Panc1 (cell line): ENCODE data around the gene ARHGEF5. TPM values are rescaled to one million over a fixed set of nuclear protein-coding genes. Genes with fewer than 3 reads are reported as not detected.

Experiments
- ATAC-seq: fragments of 200-7000 bp; cut with Tn5 transposase; 2 replicates; pipeline ENCODE4 v1.9.1; 2020; ENCODE audit warnings: mild to moderate bottlenecking, moderate library complexity
- BruUV-seq: library from RNA; stranded (reverse); fragments of 400-500 nt; replicated peaks from 2 replicates; lab custom pipeline; 2021; lab: Mats Ljungman, UMichigan
- CTCF ChIA-PET: fragments of 300-600 bp; sonication (Branson Sonifier 250); formaldehyde crosslinking; loops from one replicate; lab custom pipeline; 2022; ENCODE audit warnings: antibody characterized with exemption; lab: Charles Lee
- POLR2A ChIA-PET: fragments of 300-600 bp; sonication (Branson Sonifier 250); formaldehyde crosslinking; loops from one replicate; lab custom pipeline; 2022; ENCODE audit warnings: antibody characterized with exemption; lab: Charles Lee
- DNase-seq: peaks from one replicate; pipeline ENCODE4 v3.0.0-alpha.2; 2010; ENCODE audit warnings: low read depth, low spot score
- H3K27ac ChIP-seq: 2 replicates; pipeline ENCODE4 v1.5.1; 2011; ENCODE audit warnings: mild to moderate bottlenecking, low read length, inconsistent platforms
- H3K27me3 ChIP-seq: fragments of 200-500 bp; sonication (Bioruptor generic); 2 replicates; pipeline ENCODE4 v1.6.0; 2014; ENCODE audit warnings: low read length, inconsistent platforms; ENCODE audit not compliant: control insufficient read depth, insufficient read depth
- H3K36me3 ChIP-seq: fragments of 200-500 bp; sonication (Bioruptor generic); 2 replicates; pipeline ENCODE4 v1.5.1; 2014; ENCODE audit warnings: inconsistent platforms, mild to moderate bottlenecking, low read length, moderate library complexity; ENCODE audit not compliant: control insufficient read depth, insufficient read depth
- H3K4me1 ChIP-seq: 2 replicates; pipeline ENCODE4 v1.5.1; 2011; ENCODE audit warnings: inconsistent platforms, mild to moderate bottlenecking, low read length, moderate library complexity; ENCODE audit not compliant: control insufficient read depth, insufficient read depth
- H3K4me3 ChIP-seq, 2 experiments: 2 replicates each; pipeline ENCODE4 v1.5.1; 2011 to 2012; ENCODE audit warnings: low read depth in 2 of 2, low read length in 2 of 2, mild to moderate bottlenecking in 2 of 2, inconsistent platforms in 1 of 2, moderate library complexity in 1 of 2
- H3K9me3 ChIP-seq: fragments of 200-500 bp; sonication (Bioruptor generic); 2 replicates; pipeline ENCODE4 v1.5.1; 2014; ENCODE audit warnings: low read depth, mild to moderate bottlenecking, inconsistent platforms, low read length, moderate library complexity; ENCODE audit not compliant: control insufficient read depth, insufficient read depth
- POLR2AphosphoS5 ChIP-seq: IDR thresholded peaks from 2 replicates; pipeline ENCODE4 v1.6.1; 2012; ENCODE audit warnings: mild to moderate bottlenecking, low read depth, low read length, moderate library complexity
- SIN3A ChIP-seq: IDR thresholded peaks from 2 replicates; pipeline ENCODE4 v1.6.1; 2012; ENCODE audit warnings: low read depth, mild to moderate bottlenecking, low read length, moderate library complexity, borderline replicate concordance; ENCODE audit not compliant: insufficient read depth
- TCF7L2 ChIP-seq: IDR thresholded peaks from 2 replicates; pipeline ENCODE4 v1.6.1; 2011; ENCODE audit warnings: mild to moderate bottlenecking, low read depth, low read length, inconsistent platforms
- in situ Hi-C: cut with HindIII; loops from 2 replicates; pipeline ENCODE4 v1.10.0; 2016; ENCODE audit warnings: low sequenced_read_pairs, low pct_unique_long_range_greater_than_20kb
- intact Hi-C: fragments of 100-400 bp; cut with micrococcal nuclease; formaldehyde crosslinking; loops from one replicate; pipeline ENCODE4 v1.10.0; 2022; ENCODE audit not compliant: unreplicated experiment
- total RNA-seq: library from RNA; stranded (reverse); gene quantifications from one replicate; pipeline ENCODE4 v1.2.1, GENCODE V29; 2021; ENCODE audit not compliant: unreplicated experiment
- TF ChIP-seq, protein P1 (sequence below): fragments of 450-650 bp; IDR thresholded peaks from 2 replicates; pipeline ENCODE4 v1.5.1; 2017; ENCODE audit warnings: mild to moderate bottlenecking
- TF ChIP-seq, protein P2 (sequence below), 2 experiments: IDR thresholded peaks; 2 replicates each; pipeline ENCODE4 v1.6.1; 2011 to 2012; ENCODE audit warnings: low read depth in 2 of 2, control low read depth in 1 of 2, low read length in 1 of 2, mild to moderate bottlenecking in 1 of 2, moderate library complexity in 1 of 2; ENCODE audit not compliant: insufficient read depth in 1 of 2

Gene ARHGEF5
- total RNA-seq, 1 experiment from 2014 or later, result 37.1 TPM

DNA sequence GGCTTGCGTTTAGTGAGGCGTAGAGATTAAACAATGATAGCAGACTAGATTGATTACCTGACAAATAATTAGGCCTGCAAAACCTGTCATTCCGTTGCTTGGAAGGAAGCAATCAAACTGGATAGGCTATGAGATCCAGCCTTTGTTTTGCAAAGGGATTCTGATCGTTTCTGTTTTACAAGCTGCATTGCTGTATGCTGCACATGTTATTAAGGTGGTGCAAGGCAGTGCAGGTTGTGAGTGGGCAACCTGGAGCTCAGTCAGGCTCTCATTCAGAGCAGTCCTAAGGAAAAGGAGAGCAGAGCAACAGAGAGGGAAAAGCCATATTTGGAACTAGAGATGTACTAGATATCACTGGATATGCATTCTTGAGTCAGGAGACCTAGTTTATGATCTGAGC, 55.2 kb downstream of the ARHGEF5 start:
- 0 out of 2 replicates have a peak, but pooled peaks cover 7% of the 10 kb centered on the region for H3K27me3 ChIP-seq
- POLR2A ChIA-PET, result no interaction called here
- no TSS peak for BruUV-seq
- no peak overlapping the region for H3K4me3 ChIP-seq
- TF ChIP-seq, protein P1, sequence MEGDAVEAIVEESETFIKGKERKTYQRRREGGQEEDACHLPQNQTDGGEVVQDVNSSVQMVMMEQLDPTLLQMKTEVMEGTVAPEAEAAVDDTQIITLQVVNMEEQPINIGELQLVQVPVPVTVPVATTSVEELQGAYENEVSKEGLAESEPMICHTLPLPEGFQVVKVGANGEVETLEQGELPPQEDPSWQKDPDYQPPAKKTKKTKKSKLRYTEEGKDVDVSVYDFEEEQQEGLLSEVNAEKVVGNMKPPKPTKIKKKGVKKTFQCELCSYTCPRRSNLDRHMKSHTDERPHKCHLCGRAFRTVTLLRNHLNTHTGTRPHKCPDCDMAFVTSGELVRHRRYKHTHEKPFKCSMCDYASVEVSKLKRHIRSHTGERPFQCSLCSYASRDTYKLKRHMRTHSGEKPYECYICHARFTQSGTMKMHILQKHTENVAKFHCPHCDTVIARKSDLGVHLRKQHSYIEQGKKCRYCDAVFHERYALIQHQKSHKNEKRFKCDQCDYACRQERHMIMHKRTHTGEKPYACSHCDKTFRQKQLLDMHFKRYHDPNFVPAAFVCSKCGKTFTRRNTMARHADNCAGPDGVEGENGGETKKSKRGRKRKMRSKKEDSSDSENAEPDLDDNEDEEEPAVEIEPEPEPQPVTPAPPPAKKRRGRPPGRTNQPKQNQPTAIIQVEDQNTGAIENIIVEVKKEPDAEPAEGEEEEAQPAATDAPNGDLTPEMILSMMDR, result no peak
- DNase-seq, result no peak
- in situ Hi-C loops, result no loop called here
- no peak for ATAC-seq
- H3K27ac ChIP-seq, result no peak overlapping the region
- no peaks in the 10 kb centered on the region for H3K36me3 ChIP-seq
- H3K9me3 ChIP-seq, result no peaks in the 10 kb centered on the region
- intact Hi-C loops, result no loop called here
- H3K4me1 ChIP-seq, result no peaks in the 10 kb centered on the region
- CTCF ChIA-PET, result no interaction called here

DNA sequence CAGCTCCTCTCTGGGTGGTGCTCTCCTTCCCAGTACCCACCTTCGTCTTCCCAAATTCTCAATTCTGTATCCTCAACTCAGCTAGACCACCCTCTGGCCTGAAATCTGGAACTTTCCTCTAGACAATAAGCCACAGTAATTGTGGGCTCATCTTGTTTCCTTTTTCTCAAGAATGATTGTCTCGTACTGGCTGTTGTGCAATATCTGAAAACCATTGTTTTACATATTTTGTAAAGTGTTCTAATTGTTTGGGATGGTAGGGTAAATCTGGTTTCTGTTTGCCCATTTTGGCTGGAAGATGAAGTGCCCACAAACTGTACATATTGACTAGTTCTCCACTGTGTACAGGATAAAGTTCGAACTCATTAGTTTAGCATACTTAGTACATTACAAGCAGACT, 59.6 kb downstream of the ARHGEF5 start:
- H3K27ac ChIP-seq, result no peak overlapping the region
- intact Hi-C loops, result no loop called here
- H3K9me3 ChIP-seq, result no peaks in the 10 kb centered on the region
- CTCF ChIA-PET, result no interaction called here
- DNase-seq (no peak), ATAC-seq (no peak)
- H3K36me3 ChIP-seq, result no peaks in the 10 kb centered on the region
- H3K27me3 ChIP-seq, result 0 out of 2 replicates have a peak, but pooled peaks cover 5% of the 10 kb centered on the region
- POLR2A ChIA-PET, result no interaction called here
- no peaks in the 10 kb centered on the region for H3K4me1 ChIP-seq
- TF ChIP-seq, protein P1, result no peak
- TF ChIP-seq POLR2AphosphoS5 (no peak), SIN3A (no peak)
- TF ChIP-seq, protein P2, sequence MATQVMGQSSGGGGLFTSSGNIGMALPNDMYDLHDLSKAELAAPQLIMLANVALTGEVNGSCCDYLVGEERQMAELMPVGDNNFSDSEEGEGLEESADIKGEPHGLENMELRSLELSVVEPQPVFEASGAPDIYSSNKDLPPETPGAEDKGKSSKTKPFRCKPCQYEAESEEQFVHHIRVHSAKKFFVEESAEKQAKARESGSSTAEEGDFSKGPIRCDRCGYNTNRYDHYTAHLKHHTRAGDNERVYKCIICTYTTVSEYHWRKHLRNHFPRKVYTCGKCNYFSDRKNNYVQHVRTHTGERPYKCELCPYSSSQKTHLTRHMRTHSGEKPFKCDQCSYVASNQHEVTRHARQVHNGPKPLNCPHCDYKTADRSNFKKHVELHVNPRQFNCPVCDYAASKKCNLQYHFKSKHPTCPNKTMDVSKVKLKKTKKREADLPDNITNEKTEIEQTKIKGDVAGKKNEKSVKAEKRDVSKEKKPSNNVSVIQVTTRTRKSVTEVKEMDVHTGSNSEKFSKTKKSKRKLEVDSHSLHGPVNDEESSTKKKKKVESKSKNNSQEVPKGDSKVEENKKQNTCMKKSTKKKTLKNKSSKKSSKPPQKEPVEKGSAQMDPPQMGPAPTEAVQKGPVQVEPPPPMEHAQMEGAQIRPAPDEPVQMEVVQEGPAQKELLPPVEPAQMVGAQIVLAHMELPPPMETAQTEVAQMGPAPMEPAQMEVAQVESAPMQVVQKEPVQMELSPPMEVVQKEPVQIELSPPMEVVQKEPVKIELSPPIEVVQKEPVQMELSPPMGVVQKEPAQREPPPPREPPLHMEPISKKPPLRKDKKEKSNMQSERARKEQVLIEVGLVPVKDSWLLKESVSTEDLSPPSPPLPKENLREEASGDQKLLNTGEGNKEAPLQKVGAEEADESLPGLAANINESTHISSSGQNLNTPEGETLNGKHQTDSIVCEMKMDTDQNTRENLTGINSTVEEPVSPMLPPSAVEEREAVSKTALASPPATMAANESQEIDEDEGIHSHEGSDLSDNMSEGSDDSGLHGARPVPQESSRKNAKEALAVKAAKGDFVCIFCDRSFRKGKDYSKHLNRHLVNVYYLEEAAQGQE (IDR thresholded peaks at IDR 0.05; ENCODE audit: insufficient read depth in 1 of 2, low read depth in 2 of 2, low read length in 1 of 2), result no peak
- in situ Hi-C loops, result no loop called here
- no peak overlapping the region for H3K4me3 ChIP-seq
- BruUV-seq, result no TSS peak

DNA sequence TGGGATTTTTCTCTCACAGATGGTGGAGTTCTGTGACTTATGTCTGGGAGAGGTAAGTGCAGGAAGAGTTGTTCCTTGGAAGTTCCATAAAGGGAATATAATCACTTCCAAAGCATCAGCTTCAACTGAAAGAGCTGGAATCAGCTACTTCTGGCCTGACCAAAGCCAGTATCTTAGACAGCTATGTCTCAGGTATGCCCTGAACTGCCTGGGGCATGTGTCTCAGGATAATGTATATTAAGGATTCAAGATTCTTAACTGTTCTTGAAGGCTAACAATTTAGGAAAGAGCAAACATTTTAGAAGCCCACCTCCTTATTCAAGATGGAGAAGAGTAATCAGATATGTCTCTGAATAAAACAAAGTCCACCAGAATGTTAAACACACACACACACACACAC, 60.7 kb downstream of the ARHGEF5 start:
- BruUV-seq, result no TSS peak
- ChIA-PET CTCF (no interaction called here), POLR2A (no interaction called here)
- no peaks in the 10 kb centered on the region for H3K27me3 ChIP-seq
- TF ChIP-seq TCF7L2, result no peak
- intact Hi-C loops (no loop called here), in situ Hi-C loops (no loop called here)
- ATAC-seq, result no peak
- H3K36me3 ChIP-seq, result no peaks in the 10 kb centered on the region
- no peak overlapping the region for H3K27ac ChIP-seq
- no peak for DNase-seq
- no peaks in the 10 kb centered on the region for H3K9me3 ChIP-seq
- no peak overlapping the region for H3K4me3 ChIP-seq
- H3K4me1 ChIP-seq, result no peaks in the 10 kb centered on the region
